Astrocyte of the cerebellum (primary cell): ENCODE measurements around the gene WDR76.

Experiments used
- DNase-seq: peaks from one replicate; pipeline ENCODE4 v3.0.0-alpha.2; 2011; ENCODE audit warnings: low read depth
- H3K4me3 ChIP-seq: 2 replicates; pipeline ENCODE4 v1.5.1; 2011; ENCODE audit warnings: mild to moderate bottlenecking, low read depth, low read length, moderate library complexity
- in situ Hi-C: cut with HindIII; loops from 2 replicates; pipeline ENCODE4 v1.10.0; 2017; ENCODE audit warnings: low sequenced_read_pairs
- TF ChIP-seq, protein P1 (sequence below): IDR thresholded peaks from 2 replicates; pipeline ENCODE4 v1.5.1; 2012; ENCODE audit warnings: low read length, low read depth, moderate library complexity, mild to moderate bottlenecking; ENCODE audit errors: missing control alignments

The WDR76 gene

DNA sequence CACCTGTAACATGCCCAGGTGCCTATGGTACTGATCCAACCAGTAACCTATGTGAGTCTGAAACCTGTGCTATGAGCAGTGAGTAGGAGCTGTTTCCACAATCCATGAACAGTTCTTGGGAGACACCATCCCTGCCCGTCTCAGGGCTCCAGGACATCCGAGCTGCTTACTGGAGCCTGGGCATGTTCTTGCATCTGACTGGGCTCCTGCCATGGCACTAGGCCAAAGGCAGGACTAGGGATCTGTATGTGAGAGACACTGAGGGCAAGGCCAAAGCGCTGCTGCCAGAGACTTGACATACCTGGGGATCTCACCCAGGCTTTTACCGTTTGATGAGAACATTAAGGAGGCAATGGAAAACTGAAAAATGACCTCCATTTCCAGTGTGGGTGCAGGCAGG is 59.8 kb downstream of the WDR76 start:
- no peak overlapping the region for H3K4me3 ChIP-seq
- TF ChIP-seq, protein P1, sequence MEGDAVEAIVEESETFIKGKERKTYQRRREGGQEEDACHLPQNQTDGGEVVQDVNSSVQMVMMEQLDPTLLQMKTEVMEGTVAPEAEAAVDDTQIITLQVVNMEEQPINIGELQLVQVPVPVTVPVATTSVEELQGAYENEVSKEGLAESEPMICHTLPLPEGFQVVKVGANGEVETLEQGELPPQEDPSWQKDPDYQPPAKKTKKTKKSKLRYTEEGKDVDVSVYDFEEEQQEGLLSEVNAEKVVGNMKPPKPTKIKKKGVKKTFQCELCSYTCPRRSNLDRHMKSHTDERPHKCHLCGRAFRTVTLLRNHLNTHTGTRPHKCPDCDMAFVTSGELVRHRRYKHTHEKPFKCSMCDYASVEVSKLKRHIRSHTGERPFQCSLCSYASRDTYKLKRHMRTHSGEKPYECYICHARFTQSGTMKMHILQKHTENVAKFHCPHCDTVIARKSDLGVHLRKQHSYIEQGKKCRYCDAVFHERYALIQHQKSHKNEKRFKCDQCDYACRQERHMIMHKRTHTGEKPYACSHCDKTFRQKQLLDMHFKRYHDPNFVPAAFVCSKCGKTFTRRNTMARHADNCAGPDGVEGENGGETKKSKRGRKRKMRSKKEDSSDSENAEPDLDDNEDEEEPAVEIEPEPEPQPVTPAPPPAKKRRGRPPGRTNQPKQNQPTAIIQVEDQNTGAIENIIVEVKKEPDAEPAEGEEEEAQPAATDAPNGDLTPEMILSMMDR: no peak
- in situ Hi-C loops: no loop called here
- no peak for DNase-seq

DNA sequence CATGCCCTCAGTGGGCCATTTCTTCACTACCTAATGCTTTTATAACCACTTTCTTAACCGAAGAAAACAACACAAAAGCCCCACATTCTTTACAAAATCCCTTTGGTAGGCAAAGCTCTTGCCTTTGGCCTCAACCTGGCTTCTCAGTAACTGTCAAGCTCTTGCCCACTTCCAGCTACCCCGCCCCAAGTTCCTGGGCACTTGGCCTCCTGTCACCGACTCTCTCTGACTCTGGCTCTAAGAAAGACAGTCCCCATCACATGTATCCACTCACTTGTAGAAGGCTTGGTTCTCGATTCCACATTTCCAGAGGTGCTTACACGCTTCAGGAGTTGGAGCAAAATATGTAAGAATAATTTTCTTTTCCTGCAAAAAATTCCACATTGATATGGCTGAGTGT is 61.1 kb downstream of the WDR76 start:
- TF ChIP-seq, protein P1: no peak
- no peak for DNase-seq
- in situ Hi-C loops: no loop called here
- H3K4me3 ChIP-seq: no peak overlapping the region

DNA sequence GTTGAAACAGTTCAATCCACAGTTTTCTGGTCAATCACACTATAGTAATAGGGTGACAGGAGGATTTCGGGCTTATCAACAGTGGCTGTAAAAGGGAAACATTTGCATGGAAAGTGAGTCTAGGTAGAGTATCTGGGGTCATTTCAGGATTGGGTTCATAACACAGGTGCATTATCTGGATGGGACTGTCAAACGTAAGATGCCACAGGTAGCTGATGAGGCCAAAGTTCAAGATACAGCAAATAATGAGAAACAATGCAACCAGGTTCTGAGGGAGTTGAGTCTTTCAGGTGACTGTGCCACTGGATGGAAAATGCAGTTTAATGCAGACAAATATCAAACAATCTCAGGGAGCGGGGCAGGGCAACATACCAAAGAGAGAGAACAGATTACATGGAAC is 62.2 kb downstream of the WDR76 start:
- DNase-seq: no peak
- in situ Hi-C loops: no loop called here
- TF ChIP-seq, protein P1: no peak
- no peak overlapping the region for H3K4me3 ChIP-seq

DNA sequence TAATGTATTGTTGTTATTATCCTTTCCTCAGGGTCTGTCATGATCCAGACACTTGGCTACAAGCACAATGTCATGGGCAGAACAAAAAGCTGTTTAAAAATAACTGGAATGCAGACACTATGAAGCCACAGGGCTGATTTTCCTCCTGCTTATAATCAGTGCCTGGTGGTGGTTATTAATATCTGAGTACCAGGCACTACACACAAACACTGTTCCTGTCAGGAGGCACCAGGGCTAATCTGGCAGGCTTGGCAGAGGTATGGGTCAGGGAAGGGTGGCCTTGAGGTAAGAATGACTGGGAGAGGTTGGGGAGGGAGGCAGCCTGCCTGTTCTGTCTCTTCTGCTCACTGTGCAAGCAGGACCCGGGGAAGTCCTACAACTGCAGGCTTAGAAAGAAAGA is 67.2 kb downstream of the WDR76 start:
- no peak for DNase-seq
- TF ChIP-seq, protein P1: no peak
- in situ Hi-C loops: no loop called here

DNA sequence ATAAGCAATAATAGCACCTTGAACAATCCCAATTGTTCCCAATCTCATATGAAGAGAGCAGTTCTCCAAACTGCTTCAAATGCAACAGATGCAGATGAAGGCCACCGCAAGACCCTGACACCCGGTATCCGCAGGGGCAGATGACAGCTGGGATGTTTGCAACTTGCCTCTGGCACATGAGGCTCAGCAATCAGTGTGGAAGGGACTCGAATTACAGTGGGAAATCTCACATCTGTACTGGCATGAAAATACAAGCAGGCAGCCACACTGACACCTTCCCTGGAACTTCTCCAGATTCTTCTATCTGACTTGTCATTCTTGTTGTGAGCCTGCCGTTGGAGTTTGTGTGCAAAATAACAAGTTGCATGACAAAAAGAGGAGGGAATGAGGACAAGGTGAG is 68.8 kb downstream of the WDR76 start:
- DNase-seq: no peak
- in situ Hi-C loops: no loop called here
- TF ChIP-seq, protein P1: no peak
- H3K4me3 ChIP-seq: no peak overlapping the region

More for the DNA sequence above, 67.2 kb downstream of the WDR76 start:
- H3K4me3 ChIP-seq: no peak overlapping the region

DNA sequence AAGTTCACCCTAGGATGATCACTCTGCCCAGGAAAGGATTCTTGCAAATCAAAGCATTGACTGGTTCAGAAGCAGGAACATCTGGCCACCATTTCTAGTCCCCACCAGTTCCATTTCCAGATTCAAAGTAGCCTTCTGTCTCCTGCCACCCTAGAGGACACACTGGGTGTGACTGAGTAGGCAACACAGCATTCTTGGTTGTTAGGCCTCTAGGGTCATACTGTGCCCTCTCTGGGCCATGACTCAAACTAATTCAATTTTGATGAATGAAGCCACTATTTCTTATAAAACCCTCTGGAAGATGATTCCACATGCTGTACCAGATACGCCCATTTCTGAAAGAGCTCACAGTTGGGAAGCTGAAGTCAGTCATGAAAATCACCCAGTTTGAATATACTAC is 69.7 kb downstream of the WDR76 start:
- no peak for DNase-seq
- no peak overlapping the region for H3K4me3 ChIP-seq
- TF ChIP-seq, protein P1: no peak
- in situ Hi-C loops: no loop called here

DNA sequence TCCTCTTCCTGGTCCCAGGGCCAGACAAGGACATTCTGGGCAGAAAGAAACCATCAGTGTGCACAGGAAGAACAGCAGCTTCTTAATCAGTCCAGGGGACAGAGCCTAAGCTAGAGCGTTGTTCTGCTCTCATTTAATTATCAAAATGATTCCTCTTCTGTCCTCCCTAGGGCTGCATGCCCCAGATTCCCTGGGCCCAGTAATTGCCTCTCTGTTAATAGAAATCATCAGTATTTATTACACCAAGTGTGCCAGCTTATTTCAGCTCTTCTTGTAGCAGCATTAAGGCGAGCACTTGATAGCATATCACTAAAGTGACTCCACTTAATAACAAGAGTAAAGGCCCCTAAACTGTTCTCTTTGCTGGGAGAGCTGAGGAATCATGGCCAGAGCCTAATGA is 72.1 kb downstream of the WDR76 start:
- no peak overlapping the region for H3K4me3 ChIP-seq
- no peak for DNase-seq
- in situ Hi-C loops: no loop called here
- TF ChIP-seq, protein P1: no peak
